ENCODE data around the gene C4orf33. TPM values are rescaled to one million over a fixed set of nuclear protein-coding genes. Genes with fewer than 3 reads are reported as not detected.

Gene C4orf33
- total RNA-seq, 1 donor from 2014 or later: 17.9 TPM

DNA sequence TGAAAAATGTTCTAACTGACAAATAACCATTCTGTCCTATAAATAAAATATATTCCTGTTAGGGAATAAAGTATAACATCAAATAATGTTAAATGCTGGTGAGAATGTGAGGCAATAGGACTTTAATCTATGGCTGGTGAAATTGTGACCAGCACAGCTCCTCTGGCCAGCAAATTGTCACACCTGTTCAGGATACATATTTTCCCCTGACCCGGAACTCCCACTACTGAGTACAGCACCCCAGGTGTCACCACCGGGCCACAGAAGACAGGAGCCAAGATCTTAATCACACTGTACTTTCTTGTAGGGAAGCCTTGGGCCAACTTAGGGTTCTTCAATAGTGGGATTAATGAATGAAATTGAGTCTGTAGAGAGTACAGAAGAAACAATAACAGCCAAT is 33.2 kb downstream of the C4orf33 start:
- no peak for ATAC-seq

DNA sequence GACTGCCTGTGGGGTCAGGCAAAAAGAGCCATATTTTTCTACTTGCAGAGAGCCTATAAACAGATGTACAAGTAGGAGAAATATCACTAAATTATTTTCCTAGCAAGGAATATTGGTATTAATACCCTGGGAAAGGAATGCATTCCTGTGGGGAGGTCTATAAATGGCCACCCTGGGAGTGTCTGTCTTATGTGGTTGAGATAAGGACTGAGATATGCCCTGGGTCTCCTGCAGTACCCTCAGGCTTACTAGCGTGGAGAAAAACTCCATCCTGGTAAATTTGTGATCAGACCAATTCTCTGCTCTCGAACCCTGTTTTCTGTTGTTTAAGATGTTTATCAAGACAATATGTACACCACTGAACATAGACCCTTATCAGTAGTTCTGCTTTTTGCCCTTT is 35.4 kb downstream of the C4orf33 start:
- ATAC-seq: no peak

DNA sequence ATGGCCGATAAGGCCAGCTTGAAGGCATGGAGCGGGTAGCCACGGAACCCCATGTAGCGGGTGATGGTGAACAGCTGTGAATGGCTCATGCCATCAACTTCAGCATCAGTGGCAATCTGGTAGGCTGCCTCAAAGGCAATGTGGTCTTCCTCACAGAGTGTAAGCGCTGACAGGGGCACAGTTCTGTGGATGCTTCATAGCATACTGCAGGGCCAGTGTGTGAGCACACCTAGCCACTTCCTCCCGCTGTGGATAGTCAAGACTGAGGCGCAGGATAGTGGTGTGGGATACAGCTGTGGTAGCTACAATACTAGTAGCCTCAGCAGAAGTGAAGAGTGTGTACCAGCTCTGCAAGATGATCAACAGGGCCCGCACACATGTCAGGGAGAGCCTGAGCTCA is 40.5 kb downstream of the C4orf33 start:
- no peak for ATAC-seq

DNA sequence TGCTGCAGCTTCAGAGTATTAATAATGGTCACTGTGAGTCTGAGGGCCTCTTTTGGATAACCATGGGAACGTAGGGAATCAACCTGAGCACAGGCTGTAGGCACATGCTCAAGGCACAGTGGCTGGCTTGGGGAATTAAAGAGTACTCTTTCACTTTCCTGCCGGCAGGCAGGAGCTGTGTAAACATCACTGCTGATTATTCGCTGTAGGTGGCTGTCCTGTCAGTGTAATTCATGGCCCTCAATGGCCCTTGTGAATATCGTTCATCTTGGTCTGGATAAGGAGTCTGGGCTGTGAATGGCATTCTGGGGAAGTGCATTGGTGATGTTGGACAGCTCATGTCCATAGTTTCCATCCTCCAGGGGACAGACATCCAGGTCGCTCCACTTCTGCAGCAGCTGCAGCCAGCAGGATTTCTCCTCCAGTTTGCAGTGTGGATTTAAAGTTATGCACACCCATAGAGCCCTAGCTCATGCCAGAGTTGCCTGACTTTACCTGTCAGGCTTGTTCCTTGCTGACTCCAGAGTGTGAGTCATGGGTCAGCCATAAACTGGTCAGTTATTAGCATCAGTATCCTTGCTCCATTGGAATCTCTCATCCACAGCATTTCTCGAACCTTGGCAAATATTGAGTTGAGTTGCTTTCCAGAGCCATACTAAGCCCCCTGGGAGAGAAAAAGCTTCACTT is 43.0 kb downstream of the C4orf33 start:
- ATAC-seq: peak; percentile 79

DNA sequence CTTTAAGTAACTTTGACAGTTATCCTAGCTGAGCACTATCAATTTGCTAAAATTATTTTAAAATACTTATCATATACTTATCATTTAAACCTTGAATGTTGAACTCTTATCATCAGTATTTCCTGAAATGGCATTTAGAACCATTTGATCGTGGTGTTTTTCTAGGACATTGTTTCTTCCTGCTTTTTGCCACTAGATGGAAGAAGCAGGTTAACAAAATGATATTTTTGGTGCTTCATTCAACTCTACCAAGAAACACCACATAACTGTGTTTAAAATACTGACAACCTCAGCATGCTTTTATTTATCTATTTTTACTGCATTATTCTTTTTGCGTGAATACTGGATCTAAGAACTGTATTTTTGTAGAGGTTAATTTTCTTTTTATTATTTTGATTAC is 44.6 kb downstream of the C4orf33 start:
- ATAC-seq: no peak

DNA sequence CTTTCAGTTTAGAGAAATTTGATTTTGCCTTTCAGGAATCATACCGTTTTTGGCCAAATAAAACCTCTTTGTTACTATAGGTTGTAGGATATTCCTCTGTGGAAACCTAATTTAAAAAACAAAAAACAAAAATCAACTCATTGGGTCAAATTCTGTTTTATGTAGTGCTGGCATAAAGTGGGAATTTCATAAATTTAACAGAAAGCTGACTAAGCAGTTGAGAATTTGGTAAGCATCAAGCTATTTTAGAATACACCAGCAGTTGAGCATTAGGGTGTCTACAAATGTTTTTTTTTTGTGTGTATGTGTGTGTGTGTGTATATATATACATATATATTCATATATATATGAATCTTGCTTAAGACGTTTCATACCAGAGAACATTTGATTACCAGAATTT is 47.4 kb downstream of the C4orf33 start:
- no peak for ATAC-seq

DNA sequence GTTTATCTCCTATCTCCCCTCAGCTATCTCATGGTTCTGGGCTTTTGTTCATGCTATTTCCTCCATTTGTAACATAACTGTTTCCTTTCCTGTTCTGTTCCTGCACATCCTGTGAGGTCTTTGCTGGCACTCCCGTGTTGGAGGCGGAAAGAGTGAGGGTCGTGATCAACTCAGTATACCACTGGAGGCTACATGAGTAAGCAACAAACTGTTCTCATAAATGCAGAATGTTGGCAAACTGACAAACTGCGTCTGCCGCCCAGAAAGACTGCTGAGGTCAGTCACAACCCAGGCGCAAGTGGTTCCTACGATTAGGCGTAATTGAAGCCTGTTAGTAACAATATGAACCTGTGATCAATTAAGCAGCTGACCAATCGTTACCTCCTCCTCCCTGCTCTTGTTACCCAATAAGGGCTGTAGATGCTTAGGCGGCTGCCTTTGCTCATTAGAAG is 48.8 kb downstream of the C4orf33 start:
- no peak for ATAC-seq

DNA sequence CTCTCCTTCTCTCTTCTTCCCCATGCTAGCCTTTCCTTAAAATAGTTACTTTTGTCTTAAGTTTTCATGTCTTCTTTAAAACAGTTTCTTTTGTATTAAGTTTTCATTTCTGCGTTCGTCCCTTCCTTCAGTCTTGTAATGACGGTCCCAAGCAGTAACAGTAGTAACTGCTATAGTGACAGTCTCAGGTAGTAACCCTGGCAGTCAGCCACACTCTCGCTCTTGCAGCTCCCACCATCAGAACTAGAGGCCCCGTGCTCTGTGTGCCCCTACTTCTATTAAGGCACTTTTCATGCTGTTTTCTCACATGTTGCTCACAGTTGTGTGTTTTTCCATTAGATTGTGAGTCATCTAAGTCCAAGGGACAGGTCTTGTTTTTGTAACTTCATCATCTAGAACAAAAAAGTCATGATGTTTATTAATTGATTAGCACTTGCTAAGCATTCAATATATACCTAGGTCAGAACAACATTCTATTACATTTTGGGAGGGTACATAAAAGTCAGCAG is 49.3 kb downstream of the C4orf33 start:
- ATAC-seq: no peak

DNA sequence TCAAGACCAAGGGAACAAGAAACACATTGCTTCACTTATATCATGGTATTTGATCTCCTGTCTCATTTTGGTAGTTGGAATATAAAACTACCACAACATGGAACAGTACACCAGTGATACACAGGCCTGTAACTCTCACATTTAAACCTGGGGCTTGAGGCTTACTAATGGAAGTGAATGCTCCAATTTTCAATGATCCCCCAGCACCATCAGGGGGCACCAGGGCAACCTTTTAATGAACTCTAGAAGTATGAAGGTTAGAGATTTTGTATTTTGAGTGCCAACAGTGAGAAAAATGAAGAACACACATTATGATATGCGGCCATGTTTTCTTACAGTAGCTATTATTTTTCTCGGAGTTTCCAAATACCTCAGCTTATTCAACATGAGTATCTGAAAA is 50.7 kb downstream of the C4orf33 start:
- no peak for ATAC-seq

DNA sequence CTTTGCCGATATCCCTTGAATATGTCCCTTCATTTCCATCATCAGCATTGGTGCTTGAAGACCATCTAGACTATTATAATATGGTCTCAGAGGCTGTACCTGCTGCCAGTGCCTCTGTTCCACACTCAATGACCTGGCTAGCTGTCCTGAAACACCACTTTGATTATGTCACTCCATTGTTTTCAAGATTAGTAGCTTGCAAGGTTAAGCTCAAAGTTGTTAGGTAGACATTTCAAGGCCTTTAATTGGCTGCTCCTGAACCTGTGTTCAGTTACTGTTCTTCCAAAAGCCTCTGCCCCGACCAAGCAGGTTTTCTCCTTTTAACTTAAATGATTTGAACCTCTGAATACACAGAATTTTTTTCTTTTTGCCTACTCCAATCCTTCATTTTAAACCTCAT is 52.9 kb downstream of the C4orf33 start:
- ATAC-seq: no peak

DNA sequence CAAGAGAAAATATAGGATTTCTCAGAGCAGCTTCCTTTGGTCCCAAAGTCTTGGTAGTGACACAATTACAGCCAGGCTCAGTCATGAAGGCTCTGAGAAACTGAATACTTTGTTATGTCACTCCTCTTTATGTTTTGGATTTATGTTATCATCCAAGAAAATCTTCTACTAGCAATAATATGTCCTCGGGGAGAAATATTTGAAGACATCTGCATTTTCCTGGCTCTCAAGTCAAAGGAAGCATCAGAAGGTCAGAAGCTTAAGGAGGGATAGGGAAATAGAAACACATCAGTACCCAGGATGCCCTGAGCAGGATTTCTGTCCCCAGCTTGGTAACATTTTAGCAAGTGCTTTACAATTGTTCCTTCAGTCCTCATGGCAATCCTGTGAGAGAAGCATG is 54.0 kb downstream of the C4orf33 start:
- no peak for ATAC-seq

DNA sequence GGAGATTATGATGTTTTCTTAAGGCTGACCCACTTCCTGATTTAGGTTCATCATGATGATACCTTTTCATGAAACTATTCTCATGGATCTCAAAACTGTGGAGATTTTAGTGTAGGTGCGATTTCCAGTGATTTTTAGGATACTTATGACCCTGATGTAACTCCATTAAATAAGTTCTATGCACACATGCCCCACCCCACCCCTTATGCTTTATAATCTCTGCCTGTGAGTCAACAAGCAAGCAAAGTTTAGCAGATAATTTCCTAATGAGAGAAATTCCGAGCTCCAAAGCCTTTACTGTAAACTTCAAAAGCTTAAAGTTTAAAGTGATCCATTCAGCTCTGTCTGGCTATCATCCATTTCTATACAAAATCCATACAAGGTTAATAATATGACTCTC is 56.4 kb downstream of the C4orf33 start:
- ATAC-seq: no peak

DNA sequence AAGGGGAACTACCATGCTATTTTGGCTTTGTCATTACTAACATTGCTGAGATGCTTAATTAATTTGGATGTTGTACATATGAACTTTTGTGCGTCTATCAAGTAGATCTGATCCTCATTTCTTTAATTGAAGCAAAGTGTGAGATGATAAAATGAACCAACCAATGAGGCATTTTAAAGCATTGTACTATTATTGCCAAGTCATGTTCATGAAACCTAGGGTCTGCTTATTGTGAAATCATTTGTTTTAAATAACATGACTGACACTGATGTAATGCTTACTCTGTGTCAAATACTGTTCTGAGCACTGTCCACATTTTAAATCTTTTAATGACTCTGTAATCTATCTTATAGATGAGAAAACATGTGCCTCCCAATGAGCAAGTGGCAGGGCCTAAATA is 57.7 kb downstream of the C4orf33 start:
- no peak for ATAC-seq

DNA sequence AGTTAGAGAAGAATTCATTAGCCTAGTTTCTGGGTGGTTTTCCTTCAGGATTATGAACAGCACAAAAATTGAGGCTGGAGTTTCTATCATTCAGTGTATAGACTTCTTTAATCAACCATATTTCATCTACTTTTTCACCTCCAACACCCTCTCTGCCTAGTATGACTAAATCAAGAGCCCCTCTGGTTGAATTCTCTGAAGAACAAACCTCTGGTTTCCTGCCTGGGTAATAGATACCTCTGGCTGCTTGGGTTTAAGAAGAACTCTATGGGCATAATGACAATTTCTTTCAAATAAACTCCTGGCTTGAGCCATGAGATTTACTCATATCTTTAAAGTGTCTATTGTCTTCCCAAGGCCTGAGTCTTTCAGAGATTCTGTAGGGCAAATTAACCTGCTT is 66.5 kb downstream of the C4orf33 start:
- no peak for ATAC-seq

DNA sequence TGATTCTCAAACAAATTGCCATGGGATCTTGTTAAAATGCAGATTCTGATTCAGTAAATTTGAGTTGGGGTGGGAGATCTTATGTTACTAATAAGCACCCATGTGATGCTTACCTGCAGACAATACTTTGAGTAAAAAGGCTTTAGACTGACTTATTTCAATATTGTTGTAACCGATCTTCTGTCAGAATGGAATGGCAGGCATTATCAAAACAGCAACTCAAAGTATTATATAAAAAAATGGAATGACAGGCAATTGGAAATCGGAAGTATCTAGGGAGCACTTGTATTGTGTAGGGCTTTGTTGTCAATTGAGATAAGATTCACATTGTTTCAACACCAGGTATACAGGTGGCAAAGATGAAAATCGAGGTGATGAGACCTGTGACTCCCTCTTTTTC is 67.5 kb downstream of the C4orf33 start:
- ATAC-seq: no peak

DNA sequence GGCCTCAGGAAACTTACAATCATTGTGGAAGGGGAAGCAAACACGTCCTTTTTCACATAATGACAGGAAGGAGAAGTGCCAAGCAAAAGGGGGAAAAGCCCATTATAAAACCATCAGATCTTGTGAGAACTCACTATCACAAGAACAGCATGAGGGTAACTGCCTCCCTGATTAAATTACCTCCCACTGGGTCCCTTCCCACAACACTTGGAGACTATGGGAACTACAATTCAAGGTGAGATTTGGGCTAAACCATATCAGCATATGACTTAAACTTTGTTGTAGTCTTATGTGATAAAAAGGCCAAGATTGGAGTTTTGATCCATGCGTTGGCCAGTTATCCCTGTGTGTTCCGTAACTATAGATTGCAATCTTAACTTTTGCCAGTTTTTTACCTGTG is 68.3 kb downstream of the C4orf33 start:
- no peak for ATAC-seq

Other genes starting within 250 kb of the C4orf33 start
- 9.5 TPM for gene SCLT1, start 2.6 kb upstream of the C4orf33 start, total RNA-seq

Data from esophagus mucosa (tissue), 1 donor.